HG03196 (cell line): Measurements from ENCODE around the gene KCNH3.

ENCODE experiments used
- ATAC-seq: cut with Tn5 transposase; IDR thresholded peaks from one replicate; pipeline ENCODE4 v1.9.1; 2021; ENCODE audit not compliant: unreplicated experiment

KCNH3 gene

DNA sequence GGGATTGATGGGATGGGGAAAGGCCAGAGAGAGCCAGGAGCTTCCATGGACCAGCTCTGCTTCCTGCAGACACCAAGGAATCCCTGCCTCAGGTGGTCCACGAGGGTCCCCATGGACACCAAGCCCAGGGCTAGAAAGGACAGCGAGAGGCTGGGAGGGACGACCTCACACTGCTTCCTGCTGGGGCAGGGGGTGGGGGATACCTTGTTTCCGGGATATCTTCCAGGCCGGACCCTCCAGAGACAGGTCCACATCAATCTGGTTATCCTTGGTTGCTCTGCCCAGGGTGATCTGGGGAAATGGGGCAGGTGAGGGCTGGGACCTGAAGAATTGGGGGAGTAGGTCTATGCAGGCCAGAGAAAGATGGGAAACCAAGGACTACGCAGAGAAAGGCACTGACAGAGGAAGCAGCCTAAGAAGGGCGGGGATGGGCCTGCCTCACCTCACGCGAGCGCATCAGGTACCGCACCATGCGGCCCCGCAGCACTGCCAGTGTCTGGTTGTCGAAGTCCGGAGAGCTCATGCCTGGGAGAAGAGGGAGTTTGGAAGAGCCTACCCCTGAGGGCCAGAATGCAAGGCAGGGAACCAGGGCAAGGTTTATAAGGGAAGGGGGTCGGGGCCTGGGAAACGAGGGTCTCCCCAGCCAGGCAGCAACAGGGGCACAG is 20.3 kb downstream of the KCNH3 start:
- ATAC-seq = no peak

GRCh38 chr12:49560695-49561094 is 21.9 kb downstream of the KCNH3 start:
- no peak for ATAC-seq

- ATAC-seq = no peak
Observed at GRCh38 chr12:49562233-49562632, 23.4 kb downstream of the KCNH3 start.

GRCh38 chr12:49562831-49563230 is 24.0 kb downstream of the KCNH3 start:
- no peak for ATAC-seq

DNA sequence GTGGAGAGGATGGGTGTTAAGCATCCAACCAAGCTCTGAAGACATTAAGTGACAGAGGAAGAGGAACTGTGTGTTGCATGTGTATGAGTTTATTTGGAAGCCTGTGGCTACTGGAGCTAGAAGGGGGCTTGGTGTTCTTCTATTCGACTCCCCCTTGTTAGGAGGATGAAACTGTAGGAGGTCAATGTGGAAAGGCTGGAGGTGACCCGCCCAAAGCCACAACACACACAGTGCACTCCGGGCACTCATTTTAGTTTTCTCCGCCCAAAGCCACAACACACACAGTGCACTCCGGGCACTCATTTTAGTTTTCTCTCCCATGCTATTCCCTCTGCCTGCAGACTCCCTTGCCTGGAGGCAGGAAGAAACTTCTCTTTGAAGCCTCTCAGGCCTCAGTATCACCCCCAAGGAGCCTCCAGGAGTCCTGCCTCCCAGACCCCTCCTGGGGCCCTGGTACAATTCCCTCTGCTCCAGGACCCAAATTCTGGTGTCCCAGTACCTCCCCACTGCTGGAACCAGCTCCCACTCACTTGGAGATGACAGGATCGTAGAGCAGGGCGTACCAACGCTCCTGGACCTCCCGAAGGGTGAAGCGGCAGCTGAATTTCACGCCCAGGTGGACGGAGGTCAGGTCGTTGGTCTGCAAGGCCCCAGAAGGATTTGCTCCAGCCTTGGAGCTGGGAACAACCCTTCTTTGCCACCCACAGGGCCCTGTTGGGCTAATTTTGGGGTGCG is 25.3 kb downstream of the KCNH3 start:
- ATAC-seq = no peak

GRCh38 chr12:49564686-49565405 is 26.0 kb downstream of the KCNH3 start:
- ATAC-seq = no peak

GRCh38 chr12:49565406-49566265 is 26.8 kb downstream of the KCNH3 start:
- no peak for ATAC-seq

DNA sequence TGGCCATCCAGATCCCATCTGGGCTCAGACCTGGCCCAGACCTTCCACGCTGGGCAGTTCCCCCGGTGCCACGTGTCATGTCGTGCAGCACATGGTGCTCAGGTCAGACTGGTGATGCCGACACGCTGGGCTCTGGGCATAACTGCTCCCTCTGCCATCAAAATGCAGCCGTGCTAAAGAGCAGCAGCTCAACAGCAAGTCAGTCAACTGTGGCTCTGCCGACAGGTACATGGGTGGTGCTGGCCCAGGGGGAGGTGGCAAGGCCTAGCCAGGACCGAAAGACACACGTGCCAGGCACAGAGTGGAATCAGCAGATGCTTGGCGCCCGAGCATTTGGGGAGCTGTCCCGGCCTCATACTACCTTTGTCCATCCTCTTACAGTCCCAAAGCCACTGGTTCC is 27.5 kb downstream of the KCNH3 start:
- ATAC-seq = no peak

GRCh38 chr12:49567302-49567610 is 28.4 kb downstream of the KCNH3 start:
- no peak for ATAC-seq

DNA sequence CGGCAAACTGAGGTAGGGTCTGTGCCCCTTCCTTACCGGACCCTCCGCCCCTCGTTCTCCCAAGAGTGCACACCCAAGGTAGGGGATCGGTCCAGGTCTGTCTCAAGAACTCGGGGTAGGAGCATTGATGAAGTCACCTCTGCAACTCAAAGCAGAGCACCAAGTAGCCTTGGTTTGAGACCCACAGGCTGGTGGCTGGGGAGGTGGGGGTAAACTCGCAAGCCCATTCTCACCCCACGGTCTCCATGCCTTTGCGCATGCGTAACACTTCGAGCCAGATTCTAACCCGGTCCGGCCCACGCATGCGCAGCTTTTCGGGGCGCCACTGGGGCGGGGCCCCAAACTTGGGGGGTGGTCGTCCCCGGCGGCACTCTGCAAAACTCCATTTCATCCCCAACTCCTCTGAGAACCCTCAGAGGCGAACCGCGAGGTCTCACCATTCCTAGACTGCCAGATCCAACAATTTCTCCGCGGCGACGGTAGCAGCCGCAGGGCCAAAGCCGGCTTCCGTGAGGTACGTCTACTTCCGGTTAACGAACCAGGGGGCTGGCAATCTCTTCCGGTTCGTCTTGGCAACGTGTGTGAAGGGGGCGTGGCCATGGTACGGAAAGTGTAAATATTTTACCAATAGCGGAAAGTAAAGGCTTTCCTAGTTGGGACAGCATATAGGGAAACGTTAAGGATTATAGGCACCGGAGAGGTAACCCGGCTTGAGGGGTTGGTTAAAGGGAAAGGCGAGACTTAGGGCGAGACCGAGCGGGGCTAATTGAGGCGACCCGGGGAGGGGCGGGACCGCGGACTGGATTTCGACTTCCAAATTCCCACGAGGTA is 29.0 kb downstream of the KCNH3 start, which contains the start of gene MCRS1:
Gene MCRS1 (minus strand): TSS at position 532 of the 831 bp plus-strand sequence. CDS start 1,411 bp downstream, outside the sequence.
- peak; percentile 74 for ATAC-seq

DNA sequence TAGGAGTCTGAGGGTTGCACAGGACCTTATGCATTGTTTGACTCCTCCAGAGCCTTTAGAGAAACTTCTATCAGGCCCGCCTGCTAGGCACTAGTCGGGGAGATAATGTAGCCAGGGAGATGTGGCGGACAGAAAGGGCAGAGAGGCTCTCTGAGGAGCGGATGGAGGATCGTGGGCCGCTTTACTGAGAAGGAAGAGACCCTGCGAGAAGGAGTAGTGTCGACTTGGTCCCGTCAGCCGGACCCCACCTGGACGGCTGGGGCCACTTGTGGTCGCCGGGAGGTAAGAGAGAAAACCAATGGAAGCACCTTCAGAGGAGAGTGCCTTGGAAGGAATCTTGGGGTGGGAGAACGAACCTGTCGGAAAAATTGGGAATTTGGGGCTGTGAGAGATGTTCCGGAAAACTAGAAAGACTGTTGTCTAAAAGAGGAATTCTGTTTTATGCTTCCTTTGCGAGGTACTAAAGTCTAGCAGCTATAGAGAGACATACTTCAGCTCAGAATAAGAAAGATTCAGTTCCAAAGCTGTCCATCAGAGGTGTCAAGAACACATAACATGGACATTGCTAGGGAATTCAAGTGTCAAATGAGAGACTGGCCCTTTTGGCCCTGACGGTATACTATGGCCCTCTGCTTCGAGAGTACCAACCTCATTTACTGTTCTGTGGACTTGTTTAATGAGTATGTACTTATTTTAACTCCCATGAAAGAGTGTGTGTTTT is 29.8 kb downstream of the KCNH3 start:
- peak; percentile 12 for ATAC-seq

DNA sequence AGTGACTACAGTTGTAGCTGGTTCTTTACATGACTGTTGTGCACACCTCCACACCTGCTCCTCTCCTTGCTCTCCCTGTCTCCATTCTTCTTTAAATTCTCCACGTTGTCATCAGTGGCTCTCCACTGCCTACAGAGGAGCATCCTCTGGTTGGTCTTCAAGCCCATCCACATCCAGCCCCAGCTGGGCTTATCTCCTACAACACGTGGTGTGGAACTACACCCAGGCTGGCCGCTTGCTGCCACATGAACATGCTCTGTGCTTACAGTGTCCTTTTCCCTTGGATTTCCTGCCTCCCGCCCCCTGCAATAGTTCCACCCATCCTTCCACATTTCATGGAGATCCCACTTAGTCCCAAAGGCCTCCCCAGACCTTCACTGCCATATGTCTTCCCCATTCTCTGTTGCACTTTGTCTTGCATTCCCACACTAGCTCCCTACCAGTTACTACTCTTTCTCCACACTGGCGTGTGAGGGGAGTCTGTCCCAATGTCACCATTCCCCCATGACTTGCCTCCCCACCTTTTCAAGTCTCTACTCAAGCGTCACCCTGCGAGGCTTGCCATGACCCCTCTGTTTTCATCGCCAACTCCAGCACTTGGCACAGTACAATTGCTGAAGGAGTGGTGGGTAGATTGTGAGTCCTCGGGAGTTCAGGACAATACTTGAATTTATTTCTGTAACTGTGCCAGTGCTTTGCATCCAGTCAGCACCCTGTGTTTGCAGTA is 38.9 kb downstream of the KCNH3 start:
- no peak for ATAC-seq

GRCh38 chr12:49578471-49579112 is 39.8 kb downstream of the KCNH3 start:
- no peak for ATAC-seq

GRCh38 chr12:49580572-49581535 is 42.0 kb downstream of the KCNH3 start:
- no peak for ATAC-seq

GRCh38 chr12:49582201-49582600 is 43.4 kb downstream of the KCNH3 start:
- ATAC-seq = no peak

DNA sequence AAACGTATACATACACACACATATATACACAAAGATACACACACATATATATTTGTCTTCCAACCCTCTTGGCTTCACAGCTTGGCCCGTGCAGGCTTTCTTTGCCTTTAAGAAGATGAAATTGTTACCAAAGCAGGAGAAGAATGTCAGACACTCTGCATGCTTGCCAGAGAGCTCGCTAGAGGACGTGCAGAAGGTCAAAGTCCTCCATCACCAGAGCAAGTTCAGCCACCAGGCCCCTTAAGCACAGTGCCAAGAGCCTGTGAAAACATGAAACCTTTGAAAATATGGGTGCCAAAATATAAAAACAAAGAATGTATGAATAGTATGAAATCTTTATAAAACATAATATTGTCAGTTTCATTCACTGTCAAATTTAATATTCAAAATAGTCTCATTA is 44.0 kb downstream of the KCNH3 start:
- no peak for ATAC-seq

DNA sequence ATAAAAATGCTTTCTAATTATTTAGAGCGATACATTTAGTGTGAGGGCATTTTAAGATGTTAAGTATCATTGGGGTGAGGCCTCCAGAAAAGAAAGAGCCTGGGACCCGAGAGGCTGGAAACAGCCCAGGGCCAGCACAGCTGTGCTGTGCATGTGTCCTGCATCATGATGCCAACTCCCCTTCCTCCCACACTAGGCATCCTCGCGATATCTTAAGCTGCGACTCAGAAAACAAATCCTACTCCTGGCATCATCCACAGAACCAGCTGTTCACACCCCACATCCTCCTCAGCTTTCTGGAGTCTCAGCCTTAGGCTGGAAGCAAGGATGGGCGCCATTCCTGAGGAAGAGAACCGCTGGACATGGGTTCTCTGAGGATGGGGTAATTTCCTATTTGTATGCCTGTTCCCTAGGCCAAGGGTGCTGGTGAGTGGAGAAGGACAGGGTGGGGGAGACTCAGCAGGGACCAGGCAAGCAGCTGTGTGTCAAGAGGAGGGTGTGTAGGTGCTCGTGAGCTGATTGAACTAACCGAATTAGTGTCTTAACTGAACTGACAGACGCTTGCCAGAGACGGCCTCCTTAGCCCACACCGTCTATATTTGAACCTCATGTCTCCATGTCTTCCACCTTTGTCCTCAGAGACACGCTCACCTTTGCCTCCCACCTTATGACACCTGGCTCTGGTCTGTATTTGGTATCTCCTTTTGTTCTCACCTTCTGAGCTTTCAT is 44.7 kb downstream of the KCNH3 start:
- ATAC-seq = no peak
